ENCODE data around the gene SIT1.

DNA sequence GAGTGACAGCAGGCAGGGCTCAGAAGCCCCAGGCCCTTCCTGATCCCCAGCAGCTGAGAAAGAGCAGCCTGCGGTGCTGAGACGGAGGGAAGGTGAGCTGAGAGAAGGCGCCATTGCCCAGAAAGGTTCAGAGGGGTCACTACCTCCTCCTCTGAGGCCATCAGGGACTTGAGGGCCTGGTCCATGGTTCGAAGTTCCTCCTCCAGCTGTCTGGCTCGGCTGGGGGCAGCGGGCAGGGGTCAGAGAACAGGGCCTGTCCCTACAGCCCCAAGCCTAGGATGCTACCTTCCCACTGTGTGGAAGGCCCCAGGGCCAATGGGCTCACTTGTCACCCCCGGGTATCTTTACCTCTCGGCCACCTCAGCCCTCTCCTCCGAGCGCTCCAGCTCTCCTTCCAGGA is 34.2 kb upstream of the SIT1 start:
- TF ChIP-seq CTCF (conservative IDR thresholded peaks at IDR 0.05; ENCODE audit: low read length) (no peak), EZH2phosphoT487 (IDR thresholded peaks at IDR 0.05; ENCODE audit: borderline replicate concordance) (no peak)
